Measurements from ENCODE around the gene MLXIP. TPM values are rescaled to one million over a fixed set of nuclear protein-coding genes. Genes with fewer than 3 reads are reported as not detected.

MLXIP gene
- total RNA-seq, 6 experiments from 2014 or later = 19.0 to 23.8 (median 21.7) TPM

GRCh38 chr12:122129131-122129530 lies 50.6 kb downstream of the MLXIP start:
- DNase-seq = no peak
- Mint-ChIP-seq H3K9me3 (no peaks in the 10 kb centered on the region), H3K4me1 (ENCODE audit: low read depth) (no peaks in the 10 kb centered on the region), H3K4me3 (no peak overlapping the region), H3K27ac (no peak overlapping the region), H3K27me3 (ENCODE audit: insufficient read depth) (no peaks in the 10 kb centered on the region), H3K36me3 (ENCODE audit: low read depth) (no peaks in the 10 kb centered on the region; the same call in 1 of the 2 replicates)
- no peak for TF ChIP-seq CTCF (IDR thresholded peaks at IDR 0.05)

GRCh38 chr12:122130150-122130549 lies 51.6 kb downstream of the MLXIP start:
- no peak for DNase-seq

GRCh38 chr12:122133192-122133950 lies 54.8 kb downstream of the MLXIP start:
- no peaks in the 10 kb centered on the region for H3K9me3 Mint-ChIP-seq
- no peaks in the 10 kb centered on the region for H3K4me1 Mint-ChIP-seq (ENCODE audit: low read depth)
- TF ChIP-seq CTCF (IDR thresholded peaks at IDR 0.05) = no peak
- no peak overlapping the region for H3K27ac Mint-ChIP-seq
- DNase-seq = no peak
- H3K27me3 Mint-ChIP-seq (ENCODE audit: insufficient read depth) = no peaks in the 10 kb centered on the region; the same call in none of the 2 replicates
- H3K36me3 Mint-ChIP-seq (ENCODE audit: low read depth) = no peaks in the 10 kb centered on the region; the same call in 1 of the 2 replicates
- no peak overlapping the region for H3K4me3 Mint-ChIP-seq

More at GRCh38 chr12:122130150-122130549, 51.6 kb downstream of the MLXIP start:
- Mint-ChIP-seq H3K9me3 (no peaks in the 10 kb centered on the region), H3K4me3 (no peak overlapping the region), H3K36me3 (ENCODE audit: low read depth) (no peaks in the 10 kb centered on the region; the same call in 1 of the 2 replicates), H3K27me3 (ENCODE audit: insufficient read depth) (no peaks in the 10 kb centered on the region), H3K27ac (no peak overlapping the region), H3K4me1 (ENCODE audit: low read depth) (no peaks in the 10 kb centered on the region)
- TF ChIP-seq CTCF (IDR thresholded peaks at IDR 0.05) = no peak

- H3K4me1 Mint-ChIP-seq (ENCODE audit: low read depth) = no peaks in the 10 kb centered on the region
- H3K9me3 Mint-ChIP-seq = no peaks in the 10 kb centered on the region
- no peak overlapping the region for H3K27ac Mint-ChIP-seq
- H3K36me3 Mint-ChIP-seq (ENCODE audit: low read depth) = peaks cover 4% of the 10 kb centered on the region
- no peak overlapping the region for H3K4me3 Mint-ChIP-seq
- TF ChIP-seq CTCF (IDR thresholded peaks at IDR 0.05) = no peak
- H3K27me3 Mint-ChIP-seq (ENCODE audit: insufficient read depth) = no peaks in the 10 kb centered on the region; the same call in none of the 2 replicates
- no peak for DNase-seq
These were observed 57.0 kb downstream of the MLXIP start for GRCh38 chr12:122135437-122136031.

GRCh38 chr12:122137229-122137628 lies 58.7 kb downstream of the MLXIP start:
- Mint-ChIP-seq H3K4me3 (no peak overlapping the region), H3K27ac (no peak overlapping the region), H3K36me3 (ENCODE audit: low read depth) (peaks cover 4% of the 10 kb centered on the region), H3K9me3 (no peaks in the 10 kb centered on the region), H3K4me1 (ENCODE audit: low read depth) (no peaks in the 10 kb centered on the region), H3K27me3 (ENCODE audit: insufficient read depth) (peaks cover 1% of the 10 kb centered on the region)
- peak; percentile 13; the same call in 1 of the 2 replicates for TF ChIP-seq CTCF (IDR thresholded peaks at IDR 0.05)
- no peak for DNase-seq
